GM12878 (cell line): ENCODE results near the gene TUBB. TPM values are rescaled to one million over a fixed set of nuclear protein-coding genes. Genes with fewer than 3 reads are reported as not detected.

ENCODE experiments used
- ATAC-seq: fragments of 200-7000 bp; cut with Tn5 transposase; 3 replicates; pipeline ENCODE4 v1.9.1; 2020; ENCODE audit warnings: mild to moderate bottlenecking, moderate library complexity
- BruUV-seq: library from RNA; stranded (reverse); fragments of 400-500 nt; replicated peaks from 2 replicates; lab custom pipeline; 2021; lab: Mats Ljungman, UMichigan
- CTCF ChIA-PET: fragments of 300-600 bp; sonication (Branson Sonifier 250); formaldehyde crosslinking; extraction: SDS; loops from one replicate; lab custom pipeline; 2021; ENCODE audit warnings: inconsistent platforms; lab: Yijun Ruan, JAX
- POLR2A ChIA-PET: fragments of 350-600 bp; formaldehyde crosslinking; extraction: SDS; loops from one replicate; lab custom pipeline; 2021; ENCODE audit warnings: inconsistent platforms; lab: Charles Lee
- RAD21 ChIA-PET: fragments of 300-600 bp; sonication (Branson Sonifier 250); formaldehyde crosslinking; loops from one replicate; lab custom pipeline; 2023; ENCODE audit warnings: antibody characterized with exemption; ENCODE audit not compliant: unreplicated experiment; lab: Charles Lee
- SMC1A ChIA-PET: fragments of 300-600 bp; sonication (Branson Sonifier 250); formaldehyde crosslinking; loops from one replicate; lab custom pipeline; 2023; ENCODE audit not compliant: unreplicated experiment, uncharacterized antibody; lab: Charles Lee
- DNase-seq: peaks from one replicate; pipeline ENCODE4 v3.0.0-alpha.2; 2011; ENCODE audit warnings: low read depth, low spot score
- FAIRE-seq: peaks from 3 replicates; lab custom pipeline; 2011; peaks lifted over from hg19 to GRCh38; lab: Jason Lieb, UNC
- H2AFZ ChIP-seq: 2 replicates; pipeline ENCODE4 v1.6.0; 2011; ENCODE audit warnings: low read depth, low read length, control low read depth; ENCODE audit not compliant: control insufficient read depth
- H3K27ac ChIP-seq: 2 replicates; pipeline ENCODE4 v1.5.1; 2011; ENCODE audit warnings: control low read depth; ENCODE audit not compliant: control insufficient read depth, insufficient read depth
- H3K27me3 ChIP-seq, 2 experiments: replicated peaks in 1 of 2; 2 replicates each; pipeline versions ENCODE4 v1.6.0 to v1.6.1; 2011; ENCODE audit warnings: low read length in 1 of 2; ENCODE audit not compliant: control insufficient read depth in 2 of 2, insufficient read depth in 2 of 2
- H3K36me3 ChIP-seq, 2 experiments: 2 replicates each; pipeline ENCODE4 v1.5.1; 2011; ENCODE audit warnings: low read length in 1 of 2; ENCODE audit not compliant: control insufficient read depth in 2 of 2, insufficient read depth in 2 of 2
- H3K4me1 ChIP-seq: 2 replicates; pipeline ENCODE4 v1.6.1; 2011; ENCODE audit warnings: mild to moderate bottlenecking, low read length, moderate library complexity, mixed read lengths; ENCODE audit not compliant: control insufficient read depth, insufficient read depth
- H3K4me2 ChIP-seq: 2 replicates; pipeline ENCODE4 v1.6.0; 2011; ENCODE audit warnings: control low read depth; ENCODE audit not compliant: control insufficient read depth, insufficient read depth
- H3K4me3 ChIP-seq: fragments of 200-600 bp; sonication (generic); 2 replicates; pipeline ENCODE4 v1.5.1; 2016
- H3K79me2 ChIP-seq: 2 replicates; pipeline ENCODE4 v1.6.0; 2011; ENCODE audit warnings: low read length; ENCODE audit not compliant: control insufficient read depth, insufficient read depth
- H3K9ac ChIP-seq: 2 replicates; pipeline ENCODE4 v1.8.0; 2011; ENCODE audit warnings: low read length, control low read depth, mixed read lengths; ENCODE audit not compliant: control insufficient read depth, insufficient read depth
- H3K9me3 ChIP-seq: replicated peaks from 3 replicates; pipeline ENCODE4 v1.5.1; 2011; ENCODE audit warnings: mild to moderate bottlenecking, low read length; ENCODE audit not compliant: control insufficient read depth, insufficient read depth
- H4K20me1 ChIP-seq: 2 replicates; pipeline ENCODE4 v1.6.0; 2011; ENCODE audit not compliant: control insufficient read depth, insufficient read depth
- NRF1 ChIP-seq: conservative IDR thresholded peaks from 2 replicates; pipeline ENCODE4 v1.6.1; 2011; ENCODE audit warnings: mild to moderate bottlenecking, low read depth, low read length, improper control_type of control experiment
- WGBS: methylation state at CpG from one replicate; pipeline ENCODE4 v1.1.6; 2016; ENCODE audit warnings: low lambda C conversion rate; ENCODE audit not compliant: insufficient replicate concordance, insufficient coverage; ENCODE audit errors: missing lambda C conversion rate; 5-methylcytosine and 5-hydroxymethylcytosine counted together
- in situ Hi-C: fragments of 300-500 bp; cut with MboI; formaldehyde crosslinking; loops from 9 replicates; pipeline ENCODE4 v1.14.3; 2018; ENCODE audit warnings: mixed read lengths
- intact Hi-C: fragments of 100-400 bp; cut with micrococcal nuclease; formaldehyde crosslinking; loops from one replicate; pipeline ENCODE4 v1.14.2; 2022; ENCODE audit not compliant: unreplicated experiment
- polyA plus RNA-seq, 11 experiments: library from polyadenylated mRNA; depleted of rRNA in 4 of 11; unstranded in 6 of 11; stranded (reverse) in 5 of 11; fragments of >200 nt; fragmentation: Nextera tagmentation in 4 of 11; fragmentation: Illumina TruSeq in 1 of 11; extraction: Ambion mirVana in 4 of 11; extraction: Trizol in 1 of 11; gene quantifications; 1 replicate in 1 of 11; 2 replicates in 10 of 11; pipeline versions ENCODE4 v1.2.1 to v1.2.3, GENCODE V29; 2011 to 2016; ENCODE audit warnings: inconsistent platforms in 2 of 11, missing spikeins in 2 of 11, low read depth in 1 of 11
- total RNA-seq, 4 experiments: library from RNA; depleted of rRNA in 3 of 4; stranded (reverse); fragments of >200 nt in 3 of 4; fragmentation: Illumina TruSeq in 1 of 4; extraction: Trizol in 1 of 4; gene quantifications; 2 replicates each; pipeline versions ENCODE4 v1.2.1 to v1.2.3, GENCODE V29; 2013 to 2021
- TF ChIP-seq, protein P1 (sequence below): fragments of 450-650 bp; IDR thresholded peaks from 2 replicates; pipeline ENCODE4 v1.6.1; 2016; ENCODE audit warnings: mild to moderate bottlenecking, moderate library complexity, borderline replicate concordance
- TF ChIP-seq, protein P2 (sequence below): fragments of 450-650 bp; IDR thresholded peaks from 2 replicates; pipeline ENCODE4 v1.6.1; 2017; ENCODE audit warnings: antibody characterized with exemption, mild to moderate bottlenecking, moderate library complexity

Gene TUBB
- total and polyA plus RNA-seq, 10 of the 15 experiments (the other 5 are each of a cell fraction or from before 2014, with no cell fraction given), result 1,039 to 3,052 (median 1,656) TPM

DNA sequence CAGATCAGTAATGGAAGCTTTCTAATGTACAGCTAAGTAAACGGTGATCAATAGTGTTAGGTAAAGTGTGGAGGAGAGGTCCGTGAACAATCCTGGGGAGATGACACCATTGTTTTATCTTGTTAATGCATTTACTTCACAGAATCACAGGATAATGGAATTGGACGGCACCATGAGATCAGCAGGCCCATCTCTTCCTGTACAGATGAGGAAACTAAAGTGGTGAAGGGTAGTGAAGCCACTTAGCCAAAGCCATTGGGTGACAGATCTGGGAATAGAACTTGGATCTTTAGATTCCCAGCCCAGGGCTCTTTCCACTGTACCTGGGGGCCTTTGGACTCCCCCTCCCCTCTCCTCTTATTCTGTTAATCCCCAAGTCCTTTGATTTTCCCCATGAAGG, 50.4 kb downstream of the TUBB start:
- intact Hi-C loops, result no loop called here
- Histone ChIP-seq H3K27me3 (no peaks in the 10 kb centered on the region), H4K20me1 (no peaks in the 10 kb centered on the region), H3K36me3 (no peaks in the 10 kb centered on the region), H3K9ac (no peak overlapping the region), H2AFZ (no peak overlapping the region)
- FAIRE-seq (no peak), ATAC-seq (no peak), DNase-seq (no peak)
- RAD21 ChIA-PET, result interaction anchor here (1.5 to 7.4 kb wide), 4 partner anchors 11 to 50 kb away, joined by 4 to 98 read pairs (median 50); no protein-coding TSS in a partner anchor
- TF ChIP-seq, protein P1, sequence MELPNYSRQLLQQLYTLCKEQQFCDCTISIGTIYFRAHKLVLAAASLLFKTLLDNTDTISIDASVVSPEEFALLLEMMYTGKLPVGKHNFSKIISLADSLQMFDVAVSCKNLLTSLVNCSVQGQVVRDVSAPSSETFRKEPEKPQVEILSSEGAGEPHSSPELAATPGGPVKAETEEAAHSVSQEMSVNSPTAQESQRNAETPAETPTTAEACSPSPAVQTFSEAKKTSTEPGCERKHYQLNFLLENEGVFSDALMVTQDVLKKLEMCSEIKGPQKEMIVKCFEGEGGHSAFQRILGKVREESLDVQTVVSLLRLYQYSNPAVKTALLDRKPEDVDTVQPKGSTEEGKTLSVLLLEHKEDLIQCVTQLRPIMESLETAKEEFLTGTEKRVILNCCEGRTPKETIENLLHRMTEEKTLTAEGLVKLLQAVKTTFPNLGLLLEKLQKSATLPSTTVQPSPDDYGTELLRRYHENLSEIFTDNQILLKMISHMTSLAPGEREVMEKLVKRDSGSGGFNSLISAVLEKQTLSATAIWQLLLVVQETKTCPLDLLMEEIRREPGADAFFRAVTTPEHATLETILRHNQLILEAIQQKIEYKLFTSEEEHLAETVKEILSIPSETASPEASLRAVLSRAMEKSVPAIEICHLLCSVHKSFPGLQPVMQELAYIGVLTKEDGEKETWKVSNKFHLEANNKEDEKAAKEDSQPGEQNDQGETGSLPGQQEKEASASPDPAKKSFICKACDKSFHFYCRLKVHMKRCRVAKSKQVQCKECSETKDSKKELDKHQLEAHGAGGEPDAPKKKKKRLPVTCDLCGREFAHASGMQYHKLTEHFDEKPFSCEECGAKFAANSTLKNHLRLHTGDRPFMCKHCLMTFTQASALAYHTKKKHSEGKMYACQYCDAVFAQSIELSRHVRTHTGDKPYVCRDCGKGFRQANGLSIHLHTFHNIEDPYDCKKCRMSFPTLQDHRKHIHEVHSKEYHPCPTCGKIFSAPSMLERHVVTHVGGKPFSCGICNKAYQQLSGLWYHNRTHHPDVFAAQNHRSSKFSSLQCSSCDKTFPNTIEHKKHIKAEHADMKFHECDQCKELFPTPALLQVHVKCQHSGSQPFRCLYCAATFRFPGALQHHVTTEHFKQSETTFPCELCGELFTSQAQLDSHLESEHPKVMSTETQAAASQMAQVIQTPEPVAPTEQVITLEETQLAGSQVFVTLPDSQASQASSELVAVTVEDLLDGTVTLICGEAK, result no peak
- TF ChIP-seq, protein P2, sequence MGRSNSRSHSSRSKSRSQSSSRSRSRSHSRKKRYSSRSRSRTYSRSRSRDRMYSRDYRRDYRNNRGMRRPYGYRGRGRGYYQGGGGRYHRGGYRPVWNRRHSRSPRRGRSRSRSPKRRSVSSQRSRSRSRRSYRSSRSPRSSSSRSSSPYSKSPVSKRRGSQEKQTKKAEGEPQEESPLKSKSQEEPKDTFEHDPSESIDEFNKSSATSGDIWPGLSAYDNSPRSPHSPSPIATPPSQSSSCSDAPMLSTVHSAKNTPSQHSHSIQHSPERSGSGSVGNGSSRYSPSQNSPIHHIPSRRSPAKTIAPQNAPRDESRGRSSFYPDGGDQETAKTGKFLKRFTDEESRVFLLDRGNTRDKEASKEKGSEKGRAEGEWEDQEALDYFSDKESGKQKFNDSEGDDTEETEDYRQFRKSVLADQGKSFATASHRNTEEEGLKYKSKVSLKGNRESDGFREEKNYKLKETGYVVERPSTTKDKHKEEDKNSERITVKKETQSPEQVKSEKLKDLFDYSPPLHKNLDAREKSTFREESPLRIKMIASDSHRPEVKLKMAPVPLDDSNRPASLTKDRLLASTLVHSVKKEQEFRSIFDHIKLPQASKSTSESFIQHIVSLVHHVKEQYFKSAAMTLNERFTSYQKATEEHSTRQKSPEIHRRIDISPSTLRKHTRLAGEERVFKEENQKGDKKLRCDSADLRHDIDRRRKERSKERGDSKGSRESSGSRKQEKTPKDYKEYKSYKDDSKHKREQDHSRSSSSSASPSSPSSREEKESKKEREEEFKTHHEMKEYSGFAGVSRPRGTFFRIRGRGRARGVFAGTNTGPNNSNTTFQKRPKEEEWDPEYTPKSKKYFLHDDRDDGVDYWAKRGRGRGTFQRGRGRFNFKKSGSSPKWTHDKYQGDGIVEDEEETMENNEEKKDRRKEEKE, result no peak
- no peak for TF ChIP-seq NRF1
- TF ChIP-seq, all 136 proteins: peak for 0
- ChIA-PET POLR2A (interaction anchor here (1.0 to 6.2 kb wide), 7 partner anchors 11 to 47 kb away, joined by 4 to 89 read pairs (median 19); partner anchors contain the start of gene FLOT1), CTCF (interaction anchor here (2.1 to 5.0 kb wide), 7 partner anchors 13 to 57 kb away, joined by 6 to 39 read pairs (median 12); partner anchors contain the start of gene IER3), SMC1A (interaction anchor here (0.8 to 9.7 kb wide), 10 partner anchors 10 to 46 kb away, joined by 3 to 217 read pairs (median 40); partner anchors contain the start of gene FLOT1)
- Histone ChIP-seq H3K4me2 (no peak overlapping the region), H3K9me3 (no peaks in the 10 kb centered on the region), H3K27ac (no peak overlapping the region), H3K4me3 (no peak overlapping the region), H3K4me1 (peaks cover 33% of the 10 kb centered on the region), H3K79me2 (no peaks in the 10 kb centered on the region)
- no TSS peak for BruUV-seq
- WGBS, result 66% methylated on average over 3 of the region's 3 CpGs
- in situ Hi-C loops, result no loop called here
